A673 (cell line): ENCODE results near the gene LGI1. TPM values are rescaled to one million over a fixed set of nuclear protein-coding genes. Genes with fewer than 3 reads are reported as not detected.

Experiments used
- BruUV-seq: library from RNA; stranded (reverse); fragments of 400-500 nt; replicated peaks from 2 replicates; lab custom pipeline; 2021; lab: Mats Ljungman, UMichigan
- CTCF ChIA-PET: fragments of 300-600 bp; sonication (Branson Sonifier 250); formaldehyde crosslinking; loops from one replicate; lab custom pipeline; 2022; ENCODE audit warnings: antibody characterized with exemption; lab: Charles Lee
- POLR2A ChIA-PET: fragments of 300-600 bp; sonication (Branson Sonifier 250); formaldehyde crosslinking; loops from one replicate; lab custom pipeline; 2022; ENCODE audit warnings: antibody characterized with exemption; ENCODE audit not compliant: low non-redundant PET; lab: Charles Lee
- DNase-seq: peaks from one replicate; pipeline ENCODE4 v3.0.0-alpha.2; 2015; ENCODE audit warnings: low spot score
- H3K27ac ChIP-seq: fragments of 200-600 bp; sonication (generic); 2 replicates; pipeline ENCODE4 v1.5.1; 2016; ENCODE audit warnings: mixed run types, low read depth, mild to moderate bottlenecking, mixed read lengths, antibody characterized with exemption, low read length; ENCODE audit not compliant: poor library complexity, severe bottlenecking
- H3K27me3 ChIP-seq: fragments of 200-600 bp; sonication (generic); replicated peaks from 2 replicates; pipeline ENCODE4 v1.6.1; 2017; ENCODE audit warnings: mixed run types, low read depth, mild to moderate bottlenecking, mixed read lengths, antibody characterized with exemption, low read length; ENCODE audit not compliant: insufficient read depth, poor library complexity
- H3K36me3 ChIP-seq: fragments of 200-600 bp; sonication (generic); 2 replicates; pipeline ENCODE4 v1.6.1; 2016; ENCODE audit warnings: mixed run types, mild to moderate bottlenecking, mixed read lengths, antibody characterized with exemption, low read length; ENCODE audit not compliant: insufficient read depth, poor library complexity, severe bottlenecking
- H3K4me1 ChIP-seq: fragments of 200-600 bp; sonication (generic); 2 replicates; pipeline ENCODE4 v1.6.1; 2017; ENCODE audit warnings: mixed run types, mild to moderate bottlenecking, mixed read lengths, antibody characterized with exemption, low read length; ENCODE audit not compliant: insufficient read depth, poor library complexity, severe bottlenecking
- H3K4me3 ChIP-seq: fragments of 200-600 bp; sonication (generic); 2 replicates; pipeline ENCODE4 v1.5.1; 2016; ENCODE audit warnings: low read depth, mixed run types, mild to moderate bottlenecking, mixed read lengths, low read length; ENCODE audit not compliant: poor library complexity, severe bottlenecking
- H3K9me3 ChIP-seq: fragments of 200-600 bp; sonication (generic); 2 replicates; pipeline ENCODE4 v1.6.1; 2016; ENCODE audit warnings: mixed run types, low read depth, mild to moderate bottlenecking, mixed read lengths, antibody characterized with exemption, low read length; ENCODE audit not compliant: poor library complexity, severe bottlenecking
- EZH2 ChIP-seq: fragments of 200-600 bp; sonication (generic); IDR thresholded peaks from 2 replicates; pipeline ENCODE4 v1.6.1; 2017; ENCODE audit warnings: borderline replicate concordance, low read depth, mild to moderate bottlenecking, mixed read lengths, antibody characterized with exemption, low read length; ENCODE audit not compliant: poor library complexity, severe bottlenecking
- intact Hi-C: fragments of 100-400 bp; cut with micrococcal nuclease; formaldehyde crosslinking; loops from one replicate; pipeline ENCODE4 v1.10.0; 2022; ENCODE audit not compliant: unreplicated experiment
- total RNA-seq: library from RNA; stranded (reverse); gene quantifications from 2 replicates; pipeline ENCODE4 v1.2.3, GENCODE V29; 2021
- TF ChIP-seq, protein P1 (sequence below): fragments of 300-800, 200-600 bp; sonication (generic); conservative IDR thresholded peaks from 2 replicates; pipeline ENCODE4 v1.5.1; 2017; ENCODE audit warnings: low read depth, mild to moderate bottlenecking, antibody characterized with exemption, low read length, moderate library complexity, mixed read lengths

LGI1 gene
- total RNA-seq, 1 experiment from 2014 or later, result not detected

DNA sequence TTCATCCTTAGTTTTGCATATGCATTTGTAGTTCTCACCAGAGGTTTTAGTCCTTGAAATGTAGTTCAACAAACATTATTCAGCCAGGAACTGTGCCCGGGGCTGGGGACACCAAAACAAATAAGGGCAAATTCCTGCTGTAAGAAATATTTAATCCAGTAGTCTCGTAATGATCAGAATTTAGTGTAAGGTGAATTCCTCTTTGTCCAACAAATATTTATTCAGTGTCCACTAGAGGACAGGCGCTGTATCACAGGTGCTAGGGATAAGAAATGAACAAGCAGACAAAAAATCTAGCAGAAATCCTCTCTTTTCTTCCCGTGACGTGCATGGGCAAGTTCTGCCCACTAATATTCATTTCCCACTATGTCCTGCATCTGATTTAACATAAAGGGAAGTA lies 17.6 kb downstream of the LGI1 start:
- BruUV-seq, result no TSS peak
- H3K9me3 ChIP-seq, result no peaks in the 10 kb centered on the region
- no peaks in the 10 kb centered on the region for H3K36me3 ChIP-seq
- CTCF ChIA-PET, result no interaction called here
- no peaks in the 10 kb centered on the region for H3K27me3 ChIP-seq
- POLR2A ChIA-PET, result no interaction called here
- H3K27ac ChIP-seq, result no peak overlapping the region
- H3K4me1 ChIP-seq, result no peaks in the 10 kb centered on the region
- no peak for DNase-seq
- TF ChIP-seq EZH2, result no peak
- TF ChIP-seq, protein P1, sequence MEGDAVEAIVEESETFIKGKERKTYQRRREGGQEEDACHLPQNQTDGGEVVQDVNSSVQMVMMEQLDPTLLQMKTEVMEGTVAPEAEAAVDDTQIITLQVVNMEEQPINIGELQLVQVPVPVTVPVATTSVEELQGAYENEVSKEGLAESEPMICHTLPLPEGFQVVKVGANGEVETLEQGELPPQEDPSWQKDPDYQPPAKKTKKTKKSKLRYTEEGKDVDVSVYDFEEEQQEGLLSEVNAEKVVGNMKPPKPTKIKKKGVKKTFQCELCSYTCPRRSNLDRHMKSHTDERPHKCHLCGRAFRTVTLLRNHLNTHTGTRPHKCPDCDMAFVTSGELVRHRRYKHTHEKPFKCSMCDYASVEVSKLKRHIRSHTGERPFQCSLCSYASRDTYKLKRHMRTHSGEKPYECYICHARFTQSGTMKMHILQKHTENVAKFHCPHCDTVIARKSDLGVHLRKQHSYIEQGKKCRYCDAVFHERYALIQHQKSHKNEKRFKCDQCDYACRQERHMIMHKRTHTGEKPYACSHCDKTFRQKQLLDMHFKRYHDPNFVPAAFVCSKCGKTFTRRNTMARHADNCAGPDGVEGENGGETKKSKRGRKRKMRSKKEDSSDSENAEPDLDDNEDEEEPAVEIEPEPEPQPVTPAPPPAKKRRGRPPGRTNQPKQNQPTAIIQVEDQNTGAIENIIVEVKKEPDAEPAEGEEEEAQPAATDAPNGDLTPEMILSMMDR, result no peak
- H3K4me3 ChIP-seq, result no peak overlapping the region
- intact Hi-C loops, result no loop called here

DNA sequence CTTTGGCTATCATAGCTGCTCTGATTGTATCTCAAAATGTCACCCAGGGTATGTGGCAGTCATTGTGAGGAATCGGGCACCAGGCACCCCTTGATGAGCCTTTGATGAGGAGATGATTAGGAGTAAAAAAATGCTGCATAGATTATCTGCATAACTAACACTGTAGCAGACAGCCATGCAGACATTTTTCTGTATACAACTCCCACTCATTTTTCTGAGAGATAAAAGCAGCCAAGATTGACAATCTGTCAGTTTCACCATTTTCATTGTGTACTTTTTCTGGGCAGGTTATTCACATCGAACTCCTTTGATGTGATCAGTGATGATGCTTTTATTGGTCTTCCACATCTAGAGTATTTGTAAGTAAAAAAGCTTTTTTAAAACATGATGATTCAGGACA lies 19.4 kb downstream of the LGI1 start:
- Histone ChIP-seq H3K36me3 (no peaks in the 10 kb centered on the region), H3K4me3 (no peak overlapping the region), H3K4me1 (no peaks in the 10 kb centered on the region), H3K9me3 (no peaks in the 10 kb centered on the region), H3K27ac (no peak overlapping the region), H3K27me3 (no peaks in the 10 kb centered on the region)
- DNase-seq, result no peak
- CTCF ChIA-PET, result no interaction called here
- POLR2A ChIA-PET, result no interaction called here
- TF ChIP-seq, protein P1, result no peak
- TF ChIP-seq EZH2, result no peak
- no TSS peak for BruUV-seq
- intact Hi-C loops, result no loop called here

DNA sequence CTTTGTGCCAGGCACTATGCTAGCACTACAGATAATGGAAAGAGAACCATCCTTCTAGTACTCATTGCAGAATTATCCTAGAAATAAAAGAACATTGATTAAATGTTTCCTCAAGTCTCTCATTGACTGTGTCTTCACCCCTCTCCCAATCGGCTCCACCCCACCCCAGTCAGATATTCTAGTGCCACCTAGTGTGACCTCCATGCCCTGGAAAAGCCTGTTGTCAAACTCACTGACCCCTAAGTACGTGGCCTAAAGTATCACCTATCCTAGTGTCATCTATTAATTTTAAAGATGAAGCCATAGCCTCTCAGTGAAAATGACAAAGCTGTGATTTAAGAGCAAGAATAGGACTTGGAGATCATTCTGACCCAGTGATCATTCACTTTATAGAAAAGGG lies 26.3 kb downstream of the LGI1 start:
- no peaks in the 10 kb centered on the region for H3K9me3 ChIP-seq
- no peak overlapping the region for H3K4me3 ChIP-seq
- DNase-seq, result no peak
- no peaks in the 10 kb centered on the region for H3K36me3 ChIP-seq
- H3K27me3 ChIP-seq, result no peaks in the 10 kb centered on the region
- no TSS peak for BruUV-seq
- H3K4me1 ChIP-seq, result no peaks in the 10 kb centered on the region
- TF ChIP-seq, protein P1, result no peak
- no peak for TF ChIP-seq EZH2
- POLR2A ChIA-PET, result no interaction called here
- CTCF ChIA-PET, result interaction anchor here (1.0 kb wide), 1 partner anchor 229 kb away, joined by 4 read pairs; no protein-coding TSS in a partner anchor
- intact Hi-C loops, result no loop called here
- no peak overlapping the region for H3K27ac ChIP-seq
